K562 (cell line): ENCODE measurements around the gene CRPPA. TPM values are rescaled to one million over a fixed set of nuclear protein-coding genes. Genes with fewer than 3 reads are reported as not detected.

Experiments
- ATAC-seq: fragments of 200-7000 bp; cut with Tn5 transposase; 3 replicates; pipeline ENCODE4 v1.9.1; 2020; ENCODE audit warnings: moderate library complexity
- BruUV-seq: library from RNA; stranded (reverse); fragments of 400-500 nt; replicated peaks from 2 replicates; lab custom pipeline; 2021; lab: Mats Ljungman, UMichigan
- CTCF ChIA-PET: fragments of 300-600 bp; formaldehyde crosslinking; extraction: SDS; loops from one replicate; lab custom pipeline; 2021; ENCODE audit warnings: low intra/inter-chr PET ratio; lab: Yijun Ruan, JAX
- POLR2A ChIA-PET: fragments of 300-600, 350-650 bp; sonication (Branson Sonifier 250); formaldehyde crosslinking; extraction: SDS; loops from one replicate; lab custom pipeline; 2021; ENCODE audit warnings: antibody characterized with exemption, inconsistent platforms; lab: Yijun Ruan, JAX
- DNase-seq, 4 experiments: peaks; one replicate each; pipeline versions ENCODE4 v3.0.0 to v3.0.0-alpha.2; 2011 to 2018; ENCODE audit warnings: low spot score in 3 of 4, mixed read lengths in 3 of 4; ENCODE audit errors: extremely low read depth in 1 of 4
- FAIRE-seq: peaks from 2 replicates; lab custom pipeline; 2011; peaks lifted over from hg19 to GRCh38; lab: Jason Lieb, UNC
- H2AFZ ChIP-seq: 2 replicates; pipeline ENCODE4 v1.6.0; 2011; ENCODE audit warnings: low read depth, low read length, control low read depth, inconsistent platforms
- H3K27ac ChIP-seq: fragments of 200-600 bp; 3 replicates; pipeline ENCODE4 v1.8.0; 2011; ENCODE audit warnings: low read depth, mild to moderate bottlenecking, control low read depth, inconsistent platforms, low read length, moderate library complexity, mixed read lengths; ENCODE audit errors: extremely low read depth
- H3K27me3 ChIP-seq, 2 experiments: fragments of 300-600 bp in 1 of 2; 2 replicates in 1 of 2; 3 replicates in 1 of 2; pipeline versions ENCODE4 v1.6.0 to v1.8.0; 2011; ENCODE audit warnings: inconsistent platforms in 2 of 2, low read length in 2 of 2, mild to moderate bottlenecking in 1 of 2, mixed read lengths in 1 of 2, moderate library complexity in 1 of 2; ENCODE audit not compliant: control insufficient read depth in 2 of 2, insufficient read depth in 2 of 2
- H3K36me3 ChIP-seq: fragments of 300-600 bp; 3 replicates; pipeline ENCODE4 v1.8.0; 2011; ENCODE audit warnings: mild to moderate bottlenecking, low read length, inconsistent platforms; ENCODE audit not compliant: control insufficient read depth, insufficient read depth
- H3K4me1 ChIP-seq, 2 experiments: fragments of 200-600 bp in 1 of 2; replicated peaks in 1 of 2; 2 replicates in 1 of 2; 3 replicates in 1 of 2; pipeline versions ENCODE4 v1.5.1 to v1.8.0; 2011; ENCODE audit warnings: inconsistent platforms in 2 of 2, low read length in 2 of 2, mild to moderate bottlenecking in 1 of 2, mixed read lengths in 1 of 2, moderate library complexity in 1 of 2; ENCODE audit not compliant: control insufficient read depth in 2 of 2, insufficient read depth in 2 of 2
- H3K4me2 ChIP-seq: 2 replicates; pipeline ENCODE4 v1.6.1; 2011; ENCODE audit warnings: low read length, control low read depth, inconsistent platforms, mixed read lengths; ENCODE audit not compliant: insufficient read depth
- H3K4me3 ChIP-seq: fragments of 200-600 bp; sonication (generic), shearing (Covaris generic); 2 replicates; pipeline ENCODE4 v1.5.1; 2016; ENCODE audit warnings: control low read depth, inconsistent platforms
- H3K79me2 ChIP-seq: fragments of 200-600 bp; 3 replicates; pipeline ENCODE4 v1.8.0; 2011; ENCODE audit warnings: low read length, inconsistent platforms; ENCODE audit not compliant: control insufficient read depth, insufficient read depth
- H3K9ac ChIP-seq, 2 experiments: 2 replicates each; pipeline versions ENCODE4 v1.6.0 to v1.6.1; 2011; ENCODE audit warnings: low read depth in 2 of 2, low read length in 2 of 2, control low read depth in 1 of 2, inconsistent platforms in 1 of 2, mild to moderate bottlenecking in 1 of 2, mixed read lengths in 1 of 2; ENCODE audit not compliant: insufficient read depth in 1 of 2
- H3K9me1 ChIP-seq: one replicate; pipeline ENCODE4 v1.6.0; 2011; ENCODE audit warnings: inconsistent platforms, mild to moderate bottlenecking, low read length, moderate library complexity; ENCODE audit not compliant: control insufficient read depth, insufficient read depth
- H3K9me3 ChIP-seq: replicated peaks from 2 replicates; pipeline ENCODE4 v1.5.1; 2011; ENCODE audit warnings: low read depth, low read length, inconsistent platforms; ENCODE audit not compliant: control insufficient read depth, insufficient read depth
- H4K20me1 ChIP-seq: replicated peaks from 2 replicates; pipeline ENCODE4 v1.6.1; 2011; ENCODE audit warnings: low read length, inconsistent platforms, mixed read lengths; ENCODE audit not compliant: control insufficient read depth, insufficient read depth
- ARID3A ChIP-seq: IDR thresholded peaks from 2 replicates; pipeline ENCODE4 v1.6.1; 2012; ENCODE audit warnings: low read depth, low read length, improper control_type of control experiment, borderline replicate concordance
- BRD4 ChIP-seq: fragments of 200-600 bp; sonication (generic); IDR thresholded peaks from 2 replicates; pipeline ENCODE4 v1.6.1; 2017; ENCODE audit warnings: inconsistent platforms
- CTCF ChIP-seq, 3 experiments: IDR thresholded peaks in 2 of 3; conservative IDR thresholded peaks in 1 of 3; 2 replicates each; pipeline ENCODE4 v1.5.1; 2011 to 2012; ENCODE audit warnings: low read length in 3 of 3, mild to moderate bottlenecking in 3 of 3, control low read depth in 2 of 3, improper control_type of control experiment in 1 of 3, inconsistent platforms in 1 of 3, low read depth in 1 of 3, mixed read lengths in 1 of 3, moderate library complexity in 1 of 3; ENCODE audit not compliant: insufficient read depth in 2 of 3
- HMBOX1 ChIP-seq: sonication (generic); IDR thresholded peaks from 2 replicates; pipeline ENCODE4 v1.6.1; 2016
- IRF1 ChIP-seq: sonication (generic); formaldehyde crosslinking; IDR thresholded peaks from 2 replicates; pipeline ENCODE4 v1.8.0; 2022; ENCODE audit warnings: missing genetic modification reagents, mild to moderate bottlenecking, borderline replicate concordance
- MAZ ChIP-seq, 2 experiments: fragments of 450-650 bp in 1 of 2; sonication (generic) in 1 of 2; formaldehyde crosslinking; IDR thresholded peaks in 1 of 2; conservative IDR thresholded peaks in 1 of 2; 2 replicates each; pipeline versions ENCODE4 v1.4.0 to v1.5.0; 2020; ENCODE audit warnings: mild to moderate bottlenecking in 1 of 2, missing genetic modification reagents in 1 of 2
- PPARD ChIP-seq: fragments of 250-450 bp; sonication (Bioruptor Pico); IDR thresholded peaks from 2 replicates; pipeline ENCODE4 v1.8.0; 2022; ENCODE audit warnings: inconsistent platforms, mild to moderate bottlenecking, moderate library complexity
- RAD21 ChIP-seq, 2 experiments: fragments of 250-450 bp in 1 of 2; fragments of 450-650 bp in 1 of 2; sonication (Bioruptor Pico) in 1 of 2; formaldehyde crosslinking in 1 of 2; IDR thresholded peaks in 1 of 2; conservative IDR thresholded peaks in 1 of 2; 2 replicates each; pipeline versions ENCODE4 v1.4.0 to v1.8.0; 2020 to 2022; ENCODE audit warnings: mild to moderate bottlenecking in 2 of 2, moderate library complexity in 1 of 2
- in situ Hi-C: fragments of 300-500 bp; cut with MboI; formaldehyde crosslinking; loops from 4 replicates; pipeline ENCODE4 v1.15.0; 2018; ENCODE audit warnings: inconsistent platforms, mixed read lengths
- intact Hi-C: fragments of 100-400 bp; cut with micrococcal nuclease; formaldehyde crosslinking; loops from 2 replicates; pipeline ENCODE4 v1.14.2; 2022
- polyA plus RNA-seq, 8 experiments: library from polyadenylated mRNA; depleted of rRNA in 4 of 8; stranded (reverse) in 5 of 8; unstranded in 3 of 8; fragments of >200 nt; fragmentation: Nextera tagmentation in 2 of 8; fragmentation: Illumina TruSeq in 1 of 8; extraction: Ambion mirVana in 2 of 8; extraction: Trizol in 1 of 8; gene quantifications; 2 replicates each; pipeline versions ENCODE4 v1.2.1 to v1.2.3, GENCODE V29; 2011 to 2014; ENCODE audit warnings: inconsistent platforms in 1 of 8, missing spikeins in 1 of 8
- total RNA-seq, 7 experiments: library from RNA; depleted of rRNA in 6 of 7; stranded (reverse); fragments of >200 nt in 6 of 7; fragmentation: Illumina TruSeq in 2 of 7; extraction: Trizol in 2 of 7; gene quantifications; 2 replicates each; pipeline versions ENCODE4 v1.2.1 to v1.2.3, GENCODE V29; 2011 to 2021; ENCODE audit warnings: low replicate concordance in 1 of 7

CRPPA gene
- total and polyA plus RNA-seq, 9 of the 15 experiments (the other 6 are each of a cell fraction or from before 2014, with no cell fraction given): 3.9 to 14.4 (median 7.8) TPM

- ChIA-PET POLR2A (interaction anchor here (3.0 kb wide), 1 partner anchor 11 kb away, joined by 12 read pairs; the partner anchor contains the start of gene CRPPA), CTCF (no interaction called here)
Observed at GRCh38 chr7:16409777-16410176, 11.6 kb downstream of the CRPPA start.

More at GRCh38 chr7:16409777-16410176, 11.6 kb downstream of the CRPPA start:
- H3K27ac ChIP-seq: no peak overlapping the region
- no peak overlapping the region for H3K4me2 ChIP-seq
- H2AFZ ChIP-seq: no peak overlapping the region
- in situ Hi-C loops (no loop called here), intact Hi-C loops (loop anchor here (1.0 kb wide), 1 partner anchor 156 kb away; no protein-coding TSS in a partner anchor)
- TF ChIP-seq HMBOX1: peak; percentile 64
- no peak for TF ChIP-seq BRD4
- peak; percentile 12 to 45 (median 24); a peak in 2 of 6 replicates for TF ChIP-seq CTCF (IDR thresholded peaks at IDR 0.05 in 2 of 3, conservative IDR thresholded peaks at IDR 0.05 in 1 of 3; ENCODE audit: insufficient read depth in 2 of 3, low read depth in 1 of 3, low read length in 3 of 3)
- no peak for TF ChIP-seq PPARD
- TF ChIP-seq MAZ (CRISPR knock-in tag; conservative IDR thresholded peaks at IDR 0.05 in 1 of 2, IDR thresholded peaks at IDR 0.05 in 1 of 2): 0 out of 4 replicates have a peak, but pooled peaks of 1 of the 2 experiments have one; percentile 30
- TF ChIP-seq IRF1 (CRISPR knock-in tag): no peak
- TF ChIP-seq RAD21 (CRISPR knock-in tag; conservative IDR thresholded peaks at IDR 0.05 in 1 of 2, IDR thresholded peaks at IDR 0.05 in 1 of 2): peak in 1 of 2 experiments; percentile 64; a peak in 2 of 4 replicates
- no peak for TF ChIP-seq ARID3A
- ATAC-seq (peak; percentile 85), DNase-seq (no peak), FAIRE-seq (no peak)
- H3K27me3 ChIP-seq: no peaks in the 10 kb centered on the region
- H4K20me1 ChIP-seq: no peaks in the 10 kb centered on the region
- H3K4me1 ChIP-seq: peaks cover 0 to 5% of the 10 kb centered on the region in 2 experiments; a peak in 4 of 5 replicates
- H3K4me3 ChIP-seq: no peak overlapping the region
- no peaks in the 10 kb centered on the region for H3K9me1 ChIP-seq
- H3K36me3 ChIP-seq: peaks cover 5% of the 10 kb centered on the region
- no peaks in the 10 kb centered on the region for H3K9me3 ChIP-seq
- peaks cover 49% of the 10 kb centered on the region for H3K79me2 ChIP-seq
- BruUV-seq: no TSS peak
- H3K9ac ChIP-seq: no peak overlapping the region
